Forelimb muscle (tissue), 1 donor: Measurements from ENCODE around the gene IP6K2. TPM values are rescaled to one million over a fixed set of nuclear protein-coding genes. Genes with fewer than 3 reads are reported as not detected.

Experiments
- DNase-seq: peaks from one replicate; pipeline ENCODE4 v3.0.0-alpha.2; 2013; ENCODE audit warnings: low read depth
- polyA plus RNA-seq: library from polyadenylated mRNA; unstranded; fragments of 120-200 nt; gene quantifications from one replicate; pipeline ENCODE4 v1.2.1, GENCODE V29; 2013; ENCODE audit not compliant: insufficient read length

The IP6K2 gene
- polyA plus RNA-seq, 1 donor = 81.6 TPM

DNA sequence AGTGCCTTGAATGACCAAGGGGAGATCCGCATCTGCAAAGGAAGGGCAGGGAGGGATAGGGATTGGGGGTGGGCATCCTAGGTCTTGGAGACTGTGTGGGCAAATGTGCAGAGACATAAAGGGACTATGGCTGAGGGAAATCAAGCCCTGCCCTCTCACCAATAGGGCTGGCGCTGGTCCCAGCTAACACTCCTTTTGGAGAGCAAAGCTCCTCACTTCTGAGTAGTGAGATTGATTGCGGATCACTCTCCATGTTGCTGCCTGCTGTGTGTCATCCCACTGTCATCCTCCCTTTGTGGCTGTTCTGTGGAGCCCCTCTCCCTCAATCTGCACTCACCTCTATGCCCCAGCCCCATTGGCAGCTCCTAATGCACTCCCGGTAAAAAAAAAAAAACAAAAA, 52.1 kb downstream of the IP6K2 start:
- DNase-seq = no peak

DNA sequence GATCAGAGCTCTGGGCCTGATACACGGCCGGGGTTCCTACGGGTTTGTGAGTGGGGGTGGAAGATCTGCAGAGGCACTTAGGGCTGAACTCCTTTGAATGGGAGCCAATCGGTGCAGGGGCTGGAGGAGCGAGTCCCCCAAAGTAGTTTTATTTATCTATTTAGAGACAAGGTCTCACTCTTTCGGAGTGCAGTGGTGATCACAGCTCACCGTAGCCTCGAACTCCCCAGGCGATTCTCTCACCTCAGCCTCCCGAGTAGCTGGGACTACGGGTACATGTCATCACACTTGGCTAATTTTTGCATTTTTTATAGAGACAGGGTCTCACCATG, 52.7 kb downstream of the IP6K2 start:
- no peak for DNase-seq

DNA sequence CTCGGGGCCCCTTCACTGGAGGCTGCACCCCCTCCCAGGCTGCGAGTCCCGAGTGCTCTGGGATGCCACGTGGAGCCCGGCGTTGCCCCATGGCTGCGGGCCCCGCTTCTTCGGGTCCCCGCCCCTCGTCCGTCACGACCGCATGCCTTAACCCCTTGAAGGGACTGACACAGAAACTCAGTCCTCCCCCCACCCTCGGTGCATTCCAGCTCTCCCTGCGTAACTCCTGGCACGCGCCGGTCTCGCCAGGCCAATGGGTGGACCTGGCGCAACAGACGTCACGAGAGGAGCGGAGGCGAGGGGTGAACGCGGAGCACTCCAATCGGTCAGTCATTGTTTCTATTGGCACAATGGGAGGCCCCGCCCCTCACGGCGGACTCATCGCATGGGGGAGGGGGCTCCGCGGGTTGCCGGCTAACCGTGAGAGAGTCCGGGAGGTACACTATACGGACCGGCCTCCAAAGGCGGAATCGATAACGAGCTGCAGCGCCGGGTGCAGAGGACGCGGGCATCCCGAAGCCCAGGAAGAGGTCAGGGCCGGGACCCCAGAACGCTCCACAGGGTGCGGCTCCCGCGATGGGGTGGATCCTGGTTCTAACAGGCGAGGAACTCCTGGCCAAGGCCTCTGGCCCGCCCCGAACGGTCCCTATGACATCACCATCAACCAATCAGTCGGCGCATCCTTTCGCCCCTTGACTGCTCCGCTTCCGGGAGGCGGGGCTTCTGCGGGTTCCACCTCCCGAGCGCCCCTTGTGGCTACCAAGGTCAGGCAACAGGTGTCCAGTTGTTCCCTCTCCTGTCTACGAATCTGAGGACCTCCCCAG, 53.3 kb downstream of the IP6K2 start:
- no peak for DNase-seq

DNA sequence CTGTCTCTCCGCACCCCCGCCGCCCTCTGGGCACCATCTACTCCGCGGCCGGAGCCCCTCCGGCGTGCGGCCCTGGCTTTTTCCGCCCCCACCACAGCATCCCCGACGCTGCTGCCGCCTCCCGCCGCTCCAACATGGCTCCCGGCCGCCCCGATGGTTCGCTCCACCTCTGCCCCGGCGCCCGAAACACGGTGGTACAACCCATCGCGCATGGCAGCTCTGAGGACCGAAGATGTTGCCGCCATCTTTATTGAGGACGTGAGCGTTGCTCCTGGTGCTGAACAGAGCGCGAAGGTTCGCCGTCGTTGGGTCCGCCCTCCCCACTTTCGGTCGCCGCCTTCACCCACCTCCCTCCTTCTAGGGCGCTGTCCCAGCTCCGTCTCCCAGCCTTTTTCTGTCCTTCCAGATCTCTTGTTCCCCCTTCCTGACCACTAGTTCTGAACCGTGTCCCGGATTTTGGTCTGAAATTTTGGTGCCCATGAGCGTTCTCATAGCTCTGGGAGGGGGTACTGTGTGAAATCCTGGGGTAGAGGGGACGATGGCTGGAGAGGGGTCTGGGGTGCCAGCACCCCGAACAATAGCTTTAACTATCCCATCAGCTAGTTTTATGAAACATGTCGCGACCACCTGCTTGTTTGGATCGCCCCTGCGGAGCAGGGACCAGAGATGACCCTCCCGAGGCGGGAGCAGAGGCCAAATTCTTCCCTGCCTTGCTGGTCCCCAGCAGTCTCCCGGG, 54.1 kb downstream of the IP6K2 start, which contains the start of gene CELSR3:
Gene CELSR3 (minus strand): TSS at position 134 of the 736 bp plus-strand sequence. CDS start 252 bp downstream, outside the sequence.
- no peak for DNase-seq

DNA sequence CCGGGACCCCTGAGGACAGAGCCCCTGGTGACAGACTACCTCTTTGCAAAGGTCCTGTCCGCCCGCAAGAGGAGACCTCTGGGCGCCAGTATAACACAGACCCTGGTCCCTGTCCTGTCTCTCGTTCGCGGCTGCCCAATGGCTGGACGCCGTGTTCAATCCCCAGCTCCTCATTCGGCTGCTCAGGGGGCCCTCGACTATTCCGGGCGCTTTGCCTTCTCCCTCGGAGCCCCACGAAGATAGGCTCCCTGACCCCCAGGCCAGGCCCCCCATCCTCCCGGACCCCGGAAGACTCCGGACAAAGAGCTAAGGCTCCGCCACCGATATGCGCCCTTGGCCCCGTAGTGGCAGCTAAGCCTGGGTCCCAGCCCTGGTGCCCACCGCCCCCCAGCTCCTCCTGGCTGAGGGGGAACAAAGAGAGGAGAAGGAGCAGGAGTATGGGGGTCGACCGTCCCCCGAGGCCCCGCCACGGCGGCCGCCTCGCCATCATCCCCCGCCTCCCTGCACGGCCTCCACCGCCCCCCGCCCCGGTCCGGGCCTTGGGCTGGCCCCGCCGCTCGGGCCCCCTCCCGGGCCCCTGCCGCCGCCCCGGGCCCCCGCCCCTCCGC, 54.8 kb downstream of the IP6K2 start:
- DNase-seq = no peak

DNA sequence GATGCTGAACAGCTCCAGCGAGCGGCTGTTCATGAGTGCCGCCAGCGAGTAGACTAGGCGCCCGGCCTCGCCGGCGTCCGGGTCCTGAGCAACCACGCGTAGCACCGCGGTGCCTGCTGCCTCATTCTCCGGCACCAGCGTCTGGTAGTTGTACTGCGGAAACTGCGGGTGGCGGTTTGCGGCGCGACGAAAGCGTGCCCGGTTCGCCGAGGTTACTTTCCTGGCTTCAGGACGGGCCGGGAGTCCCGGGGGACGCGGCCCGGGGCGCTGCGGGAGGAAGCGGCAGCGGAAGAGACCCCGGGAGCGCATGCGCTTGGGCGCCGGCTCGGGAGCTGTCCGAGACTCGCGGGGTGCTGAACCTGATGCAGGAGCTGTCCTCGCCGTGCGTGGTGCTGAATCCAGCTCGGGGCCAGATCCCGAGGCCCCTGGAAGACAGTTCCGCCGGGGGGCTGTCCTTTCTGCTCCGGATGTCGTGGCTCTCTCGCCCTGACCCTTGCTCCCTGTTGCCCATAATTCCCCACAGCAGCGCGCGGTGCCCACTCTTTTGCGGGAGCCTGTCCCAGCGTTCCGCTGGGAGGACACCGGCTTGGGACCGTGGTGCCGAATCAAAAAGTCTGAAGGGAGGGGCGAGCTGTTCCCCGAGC, 55.4 kb downstream of the IP6K2 start:
- no peak for DNase-seq

DNA sequence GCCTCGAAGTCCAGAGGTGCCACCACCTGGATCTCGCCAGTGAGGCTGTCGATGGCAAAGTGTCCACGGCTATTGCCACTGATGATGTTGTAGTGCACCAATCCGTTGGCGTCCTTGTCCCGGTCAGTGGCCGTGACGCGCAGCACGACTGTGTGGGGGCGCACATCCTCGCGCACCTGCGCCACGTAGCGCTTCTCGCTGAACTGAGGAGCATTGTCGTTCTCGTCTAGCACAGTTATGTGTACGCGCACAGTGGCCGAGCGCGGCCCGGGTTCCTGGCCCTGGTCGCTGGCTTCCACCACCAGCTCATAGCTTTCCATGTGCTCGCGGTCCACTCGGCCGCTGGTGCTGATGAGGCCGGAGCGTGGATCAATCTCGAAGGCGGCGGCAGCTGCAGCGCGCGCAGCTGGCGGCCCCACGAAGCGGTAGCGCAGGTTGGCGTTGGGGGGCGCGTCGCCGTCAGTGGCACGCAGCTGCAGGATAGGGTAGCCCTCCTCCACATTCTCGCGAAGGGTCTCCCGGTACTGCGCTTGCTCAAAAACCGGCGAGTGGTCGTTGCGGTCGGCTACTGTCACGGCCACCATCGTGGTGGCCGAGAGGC, 56.1 kb downstream of the IP6K2 start:
- DNase-seq = no peak

DNA sequence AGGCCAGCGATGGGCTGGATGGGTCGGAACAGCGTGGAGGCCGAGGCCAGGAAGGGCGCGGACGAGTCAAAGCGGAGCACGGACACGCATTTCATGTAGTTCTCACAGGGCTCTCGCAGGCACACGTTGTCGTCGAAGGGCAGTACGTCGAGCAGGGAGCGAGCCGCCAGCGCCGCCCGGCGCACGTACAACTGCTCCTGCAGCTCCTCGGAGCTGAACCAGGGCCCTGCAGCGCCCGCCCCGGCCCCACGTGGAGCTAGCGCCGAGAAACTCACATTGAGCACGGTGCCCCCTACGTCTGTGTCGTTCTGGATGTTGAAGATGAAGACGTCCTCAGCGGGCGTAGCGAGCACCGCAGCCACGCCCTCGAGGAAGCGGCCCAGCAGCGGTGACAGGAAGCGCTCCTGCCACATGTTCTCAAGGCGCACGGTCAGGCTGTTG, 60.2 kb downstream of the IP6K2 start:
- DNase-seq = no peak

DNA sequence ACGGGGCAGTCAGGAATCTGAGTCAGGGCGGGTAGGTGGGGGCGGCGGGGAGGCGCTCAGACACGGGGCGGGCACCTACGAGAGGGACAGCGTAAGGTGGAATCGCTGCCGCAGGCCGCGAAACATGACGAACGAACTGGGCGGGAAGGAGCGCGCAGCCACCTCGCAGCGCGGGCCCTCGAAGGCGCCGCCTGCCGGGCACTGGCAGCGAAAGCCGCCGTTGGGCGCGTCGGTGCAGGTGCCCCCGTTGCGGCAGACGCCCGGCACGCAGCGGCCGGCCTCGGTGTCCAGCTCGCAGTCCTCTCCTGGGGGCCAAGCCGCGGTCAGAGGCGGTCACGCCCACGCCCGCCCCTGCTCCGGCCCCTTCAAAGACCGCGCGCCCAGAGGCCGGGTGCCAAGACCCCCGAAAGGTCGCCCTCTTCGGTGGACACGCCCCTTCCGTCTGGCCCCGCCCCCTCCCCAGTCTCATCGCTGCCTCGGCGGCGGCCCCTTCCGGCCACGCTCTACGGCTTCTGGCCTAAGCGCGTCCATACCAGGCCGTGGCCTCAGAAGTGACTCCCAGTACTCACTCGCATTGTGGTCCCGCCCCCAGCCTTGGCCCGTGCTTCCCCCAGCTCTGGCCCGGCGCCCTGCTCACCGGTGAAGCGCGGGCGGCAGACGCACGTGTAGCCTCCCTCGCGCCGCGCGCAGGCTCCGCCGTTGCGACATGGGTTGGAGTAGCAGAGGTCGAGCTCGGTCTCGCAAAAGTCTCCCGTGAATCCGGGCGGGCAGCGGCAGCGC, 60.8 kb downstream of the IP6K2 start:
- no peak for DNase-seq

DNA sequence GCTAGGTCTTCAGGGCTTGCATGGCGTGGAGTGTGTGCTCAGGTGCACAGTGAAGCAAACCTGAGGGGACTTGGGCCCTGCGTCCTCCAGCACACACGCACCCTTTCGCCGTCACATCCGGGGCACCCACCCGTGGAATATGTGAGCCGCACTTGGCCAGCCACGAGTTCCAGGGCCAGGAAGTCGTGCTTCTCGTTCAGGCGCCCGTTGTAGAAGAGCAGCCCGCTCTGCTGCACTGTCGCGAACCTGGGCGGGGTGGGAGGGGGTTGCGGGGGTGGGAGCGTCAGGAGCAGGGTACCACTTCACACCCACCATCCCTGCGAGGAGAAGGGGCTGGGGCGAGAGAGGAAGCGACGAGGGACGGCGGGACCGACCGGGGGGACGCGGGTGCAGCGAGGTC, 61.4 kb downstream of the IP6K2 start:
- no peak for DNase-seq

DNA sequence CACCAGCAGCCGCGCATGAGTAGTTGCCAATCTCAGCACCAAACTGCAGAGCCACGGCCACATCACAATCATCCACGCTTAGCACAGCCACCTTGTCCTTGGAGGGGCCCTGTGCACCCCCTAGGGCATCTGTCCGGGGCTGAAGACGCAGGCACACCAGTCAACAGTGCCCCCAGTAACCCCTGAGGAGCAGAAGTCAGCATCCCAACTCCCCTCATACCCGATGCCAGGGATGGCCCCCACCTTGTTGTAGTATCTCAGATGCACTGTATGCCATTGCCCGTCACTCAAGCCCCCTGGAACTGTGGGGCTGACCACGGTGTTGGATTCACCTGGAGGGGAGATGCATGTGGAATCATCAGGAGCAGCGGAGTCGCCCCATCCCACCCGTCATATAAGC, 62.0 kb downstream of the IP6K2 start:
- no peak for DNase-seq

DNA sequence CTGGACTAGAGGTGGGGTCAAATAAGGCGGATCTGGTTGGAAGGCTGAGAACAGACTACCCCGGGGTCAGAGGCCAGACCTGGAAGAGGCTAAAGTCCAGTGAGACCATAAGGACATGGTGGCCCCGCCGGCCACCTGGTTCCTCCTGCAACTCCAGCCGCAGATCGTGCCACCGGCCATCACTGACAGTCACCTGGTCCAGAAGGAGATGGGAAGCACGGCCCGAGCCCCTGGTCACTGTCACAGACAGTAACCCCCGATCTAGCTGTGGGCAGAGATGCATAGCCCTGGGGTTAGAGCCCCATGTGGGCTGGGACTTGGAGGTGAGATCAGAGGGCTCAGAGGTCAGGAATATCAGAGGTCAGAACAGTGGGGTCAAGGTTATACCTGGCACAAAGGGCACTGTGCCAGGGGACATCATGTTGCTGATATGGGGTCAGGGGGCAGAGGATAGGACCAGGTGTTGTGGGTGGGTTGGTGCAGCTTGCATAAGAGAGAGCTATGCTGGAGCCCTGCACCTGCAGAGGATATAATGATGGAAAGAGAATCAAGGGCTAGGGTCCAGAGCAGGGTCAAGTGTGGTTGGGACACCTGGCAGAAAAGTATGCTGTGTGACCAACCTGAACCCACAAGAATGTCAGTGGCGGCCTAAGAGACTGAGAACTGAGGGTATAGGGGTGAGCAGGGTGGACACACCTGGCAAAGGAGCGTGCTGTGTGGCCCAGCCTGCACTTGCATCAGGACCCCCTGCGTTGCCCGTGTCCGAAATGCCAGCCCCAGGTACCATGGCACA, 63.9 kb downstream of the IP6K2 start:
- DNase-seq = no peak

DNA sequence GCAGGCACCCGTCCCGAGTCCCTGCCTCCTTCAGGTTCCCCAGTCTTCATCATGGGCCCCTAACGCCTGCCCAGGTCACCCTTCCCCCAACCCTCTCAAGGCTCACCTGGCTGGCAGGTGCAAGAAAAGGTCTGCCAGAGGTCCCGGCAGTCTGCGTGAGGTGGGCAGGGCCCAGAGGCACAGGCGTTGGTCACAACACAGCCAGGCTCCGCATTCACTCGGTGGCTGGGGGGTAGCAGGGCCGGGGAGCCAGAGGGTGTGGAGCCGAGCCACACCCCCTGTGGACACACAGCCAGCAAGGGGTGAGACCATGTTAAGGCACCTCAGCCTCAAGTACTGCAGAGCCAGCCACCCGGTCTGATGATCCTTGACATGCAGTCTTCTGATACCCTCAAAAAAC, 65.2 kb downstream of the IP6K2 start:
- no peak for DNase-seq

DNA sequence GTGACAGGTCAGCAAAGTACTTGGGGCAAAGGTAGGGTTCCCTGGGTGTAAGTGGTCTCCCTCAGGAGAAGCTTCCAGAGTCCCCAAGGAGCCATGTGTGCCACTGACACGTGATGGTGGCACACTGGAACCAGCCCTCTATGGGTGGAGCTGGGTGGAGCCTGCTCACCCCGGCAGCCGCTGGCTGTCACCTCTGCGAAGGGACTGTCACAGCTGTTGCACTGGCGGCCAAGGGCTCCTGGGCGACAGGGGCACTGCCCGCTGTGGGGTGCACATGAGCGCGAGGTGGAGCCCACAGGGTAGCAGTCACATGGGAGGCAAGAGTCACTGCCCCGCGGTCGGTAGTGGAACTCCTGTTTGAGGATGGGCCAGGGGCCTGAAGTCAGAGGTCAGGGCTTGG, 66.3 kb downstream of the IP6K2 start:
- no peak for DNase-seq

DNA sequence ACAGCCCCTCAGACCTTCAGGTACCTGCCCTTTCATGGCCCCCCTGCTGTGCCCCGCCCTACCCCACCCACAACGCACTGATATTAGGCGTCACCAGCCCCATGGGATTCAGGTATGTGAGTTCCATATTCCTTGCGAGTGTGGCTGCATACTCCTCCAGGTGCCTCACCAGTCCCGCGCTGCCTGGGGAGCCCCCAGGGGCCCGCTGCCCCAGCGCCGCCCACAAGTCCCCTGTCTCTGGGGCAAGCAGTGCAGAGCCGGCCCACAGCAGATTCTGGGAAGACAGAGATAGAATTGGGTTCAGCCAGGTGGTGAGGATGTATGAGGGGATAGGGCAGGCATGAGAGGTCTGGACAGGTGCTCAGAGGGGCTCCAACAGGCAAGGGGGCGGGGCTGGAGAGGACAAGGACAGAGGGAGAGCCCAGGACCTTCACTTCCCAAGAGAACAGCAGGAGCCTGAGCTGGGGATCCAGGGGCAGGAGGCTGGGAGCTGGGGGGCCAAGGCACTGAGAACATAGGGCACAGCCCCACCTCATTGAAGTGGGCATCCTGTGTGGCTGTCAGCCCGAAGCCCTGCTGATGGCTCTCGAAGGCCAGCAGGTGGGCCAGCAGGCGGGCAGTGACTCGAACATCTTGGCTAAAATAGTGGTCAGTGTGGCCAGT, 68.7 kb downstream of the IP6K2 start:
- no peak for DNase-seq

DNA sequence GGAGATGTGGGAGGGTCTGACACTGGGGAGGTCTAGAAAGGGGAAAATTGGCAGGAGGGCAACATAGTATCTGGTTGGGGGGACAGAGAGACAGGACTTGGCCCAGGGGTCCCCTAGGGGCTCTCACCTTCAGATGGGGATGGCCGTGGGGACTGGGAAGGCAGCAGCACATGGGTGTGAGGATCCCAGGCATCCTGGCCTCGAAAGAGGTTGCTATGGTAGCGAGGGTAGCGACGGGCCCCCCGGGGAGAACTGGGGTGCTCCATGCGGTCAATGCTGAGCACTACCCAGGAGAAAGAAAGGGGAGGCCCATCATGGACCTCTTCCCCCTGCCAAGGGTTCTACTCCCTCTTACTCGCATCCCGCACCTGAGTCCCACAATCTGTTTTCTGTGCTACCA, 69.3 kb downstream of the IP6K2 start:
- DNase-seq = no peak

DNA sequence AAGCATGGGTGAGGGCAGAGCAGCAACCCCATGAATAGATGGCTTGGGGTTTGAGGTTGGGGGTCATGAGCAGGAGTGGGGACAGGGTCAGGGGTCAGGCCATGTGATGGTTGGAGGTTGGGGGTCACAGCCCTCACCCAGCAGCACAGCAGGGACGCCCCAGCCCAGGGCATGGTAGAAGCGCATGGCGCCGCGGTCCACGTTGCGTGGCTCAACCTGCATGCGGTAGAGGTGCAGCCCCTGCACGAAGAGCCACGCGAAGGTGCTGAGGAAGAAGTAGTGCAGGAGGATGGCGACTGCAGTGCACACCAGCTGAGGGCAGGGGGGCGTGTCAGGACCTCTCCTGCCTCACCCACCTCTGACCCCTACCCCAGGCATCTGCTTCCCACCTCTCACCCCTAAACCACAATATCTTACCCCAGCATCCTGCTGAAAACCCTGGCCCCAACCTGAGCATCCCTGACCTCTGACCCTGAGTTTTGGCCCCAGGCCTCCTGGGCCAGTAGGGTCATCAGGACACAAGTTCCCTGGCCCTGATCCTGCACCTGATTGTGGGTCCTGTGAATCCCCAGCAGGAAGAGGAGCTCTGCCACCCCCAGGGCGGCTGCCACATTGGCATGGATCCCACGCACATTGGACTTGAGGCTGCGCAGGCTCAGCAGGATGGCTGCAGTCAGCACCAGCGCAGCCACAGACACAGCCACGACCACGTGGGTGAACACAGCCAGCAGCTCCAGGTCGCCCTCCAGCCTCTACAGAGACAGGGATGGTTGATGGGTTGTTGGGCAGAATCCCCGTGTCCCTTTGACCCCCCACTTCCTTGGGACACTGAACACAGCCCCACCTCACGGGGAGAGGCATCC, 71.9 kb downstream of the IP6K2 start:
- no peak for DNase-seq

DNA sequence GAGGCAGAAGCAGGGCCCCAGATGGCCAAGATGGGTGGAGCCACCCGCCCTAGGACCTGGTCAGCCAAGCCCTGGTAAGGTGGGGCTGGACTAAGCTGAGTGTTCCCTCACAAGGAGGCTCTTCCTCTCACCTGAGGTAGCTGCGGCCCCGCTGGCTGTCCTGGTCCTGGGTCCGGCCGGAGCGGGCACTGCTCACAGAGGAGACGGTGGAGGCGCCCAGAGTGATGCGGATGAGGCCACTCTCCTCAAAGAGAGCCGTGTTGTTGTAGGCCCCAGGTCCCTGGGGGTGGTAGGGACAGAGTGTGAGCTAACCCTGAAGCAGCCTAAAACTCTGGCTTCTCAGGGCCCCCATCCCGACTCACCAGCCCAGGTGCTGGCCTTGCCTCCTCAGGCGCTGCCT, 74.4 kb downstream of the IP6K2 start:
- no peak for DNase-seq

DNA sequence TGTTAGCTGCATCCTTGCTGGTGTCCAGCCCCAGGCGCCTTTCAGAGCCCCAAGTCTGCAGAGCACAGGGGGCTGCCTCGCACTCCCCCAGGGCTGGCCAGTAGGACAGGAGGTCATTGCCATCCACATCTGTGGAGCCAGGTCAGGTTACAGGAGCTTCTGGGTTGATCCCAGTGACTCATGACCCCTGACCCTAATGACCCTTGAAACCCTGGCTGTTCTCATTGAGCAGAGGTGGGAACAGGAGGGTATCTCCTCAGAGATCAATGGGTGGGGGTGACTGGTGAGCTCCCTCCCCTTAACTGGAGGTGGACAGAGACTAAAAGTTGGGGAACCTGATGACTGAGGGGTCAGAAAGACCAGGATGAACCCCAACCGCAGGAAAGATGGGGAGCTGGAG, 75.6 kb downstream of the IP6K2 start:
- DNase-seq = no peak
